WTC11 (cell line): Measurements from ENCODE around the gene ACO1. TPM values are rescaled to one million over a fixed set of nuclear protein-coding genes. Genes with fewer than 3 reads are reported as not detected.

Source experiments
- ATAC-seq: fragments of 200-7000 bp; cut with Tn5 transposase; 2 replicates; pipeline ENCODE4 v1.10.0; 2021; ENCODE audit warnings: mild to moderate bottlenecking, moderate library complexity
- CTCF ChIA-PET: fragments of 300-600 bp; sonication (Branson Sonifier 250); formaldehyde crosslinking; loops from one replicate; lab custom pipeline; 2021; ENCODE audit warnings: antibody characterized with exemption; lab: Charles Lee
- POLR2A ChIA-PET: fragments of 350-600 bp; sonication (Branson Sonifier 250); formaldehyde crosslinking; loops from one replicate; lab custom pipeline; 2021; ENCODE audit warnings: antibody characterized with exemption; lab: Charles Lee
- DNase-seq: peaks from one replicate; pipeline ENCODE4 v3.0.0; 2021; ENCODE audit warnings: low spot score
- H3K27ac Mint-ChIP-seq: 2 replicates; pipeline ENCODE4 v1.8.0; 2021; ENCODE audit warnings: mixed read lengths
- H3K27me3 Mint-ChIP-seq: 2 replicates; pipeline ENCODE4 v1.8.0; 2021; ENCODE audit warnings: low read depth, mild to moderate bottlenecking, moderate library complexity, mixed read lengths
- H3K36me3 Mint-ChIP-seq: 2 replicates; pipeline ENCODE4 v1.8.0; 2021; ENCODE audit warnings: mixed read lengths
- H3K4me1 Mint-ChIP-seq: 2 replicates; pipeline ENCODE4 v1.8.0; 2022; ENCODE audit warnings: mixed read lengths
- H3K4me3 Mint-ChIP-seq: 2 replicates; pipeline ENCODE4 v1.8.0; 2021; ENCODE audit warnings: mild to moderate bottlenecking, moderate library complexity, mixed read lengths
- H3K9me3 Mint-ChIP-seq: 2 replicates; pipeline ENCODE4 v1.8.0; 2021; ENCODE audit warnings: mixed read lengths
- ATF1 ChIP-seq: sonication (generic); formaldehyde crosslinking; IDR thresholded peaks from 2 replicates; pipeline ENCODE4 v1.8.1; 2023; ENCODE audit warnings: mild to moderate bottlenecking, moderate library complexity, missing genetic modification reagents
- ATF2 ChIP-seq: sonication (generic); formaldehyde crosslinking; IDR thresholded peaks from 2 replicates; pipeline ENCODE4 v1.8.1; 2022; ENCODE audit warnings: low read depth, missing genetic modification reagents, borderline replicate concordance
- CREM ChIP-seq: sonication (generic); formaldehyde crosslinking; IDR thresholded peaks from 2 replicates; pipeline ENCODE4 v1.8.1; 2022; ENCODE audit warnings: mild to moderate bottlenecking, missing genetic modification reagents, moderate library complexity
- ELF4 ChIP-seq: sonication (generic); formaldehyde crosslinking; IDR thresholded peaks from 2 replicates; pipeline ENCODE4 v1.8.1; 2022; ENCODE audit warnings: low read depth, mild to moderate bottlenecking, moderate library complexity, missing genetic modification reagents
- ERG ChIP-seq: fragments of 250-450 bp; sonication (Bioruptor Pico); IDR thresholded peaks from 2 replicates; pipeline ENCODE4 v1.8.0; 2021; ENCODE audit warnings: mild to moderate bottlenecking
- FOXP1 ChIP-seq: sonication (generic); formaldehyde crosslinking; IDR thresholded peaks from 2 replicates; pipeline ENCODE4 v1.8.0; 2022; ENCODE audit warnings: missing genetic modification reagents, mild to moderate bottlenecking, moderate library complexity, borderline replicate concordance
- HMGA2 ChIP-seq: fragments of 250-450 bp; sonication (Bioruptor Pico); IDR thresholded peaks from 2 replicates; pipeline ENCODE4 v1.4.0; 2021; ENCODE audit warnings: mild to moderate bottlenecking, moderate library complexity
- JUN ChIP-seq: sonication (generic); formaldehyde crosslinking; IDR thresholded peaks from 2 replicates; pipeline ENCODE4 v1.8.0; 2023; ENCODE audit warnings: mild to moderate bottlenecking, missing genetic modification reagents
- KAT7 ChIP-seq: sonication (generic); formaldehyde crosslinking; IDR thresholded peaks from 2 replicates; pipeline ENCODE4 v1.8.1; 2023; ENCODE audit warnings: missing genetic modification reagents, mild to moderate bottlenecking, borderline replicate concordance
- MAX ChIP-seq: sonication (generic); formaldehyde crosslinking; IDR thresholded peaks from 2 replicates; pipeline ENCODE4 v1.8.0; 2022; ENCODE audit warnings: mild to moderate bottlenecking, missing genetic modification reagents
- NR1H2 ChIP-seq: sonication (generic); formaldehyde crosslinking; IDR thresholded peaks from 2 replicates; pipeline ENCODE4 v1.9.0; 2021; ENCODE audit warnings: mild to moderate bottlenecking, moderate library complexity, missing genetic modification reagents
- NR3C1 ChIP-seq: sonication (generic); formaldehyde crosslinking; conservative IDR thresholded peaks from 2 replicates; pipeline ENCODE4 v1.8.1; 2023; ENCODE audit warnings: low read depth, mild to moderate bottlenecking, missing genetic modification reagents
- PRDM15 ChIP-seq: sonication (generic); formaldehyde crosslinking; IDR thresholded peaks from 2 replicates; pipeline ENCODE4 v1.8.0; 2022; ENCODE audit warnings: missing genetic modification reagents
- ZNF396 ChIP-seq: fragments of 250-450 bp; sonication (Bioruptor Pico); IDR thresholded peaks from 2 replicates; pipeline ENCODE4 v1.8.0; 2021; ENCODE audit warnings: mild to moderate bottlenecking, moderate library complexity, borderline replicate concordance
- total RNA-seq: library from RNA; stranded (reverse); gene quantifications from 3 replicates; pipeline ENCODE4 v1.2.3, GENCODE V29; 2021
- TF ChIP-seq, protein P1 (sequence below): sonication (generic); formaldehyde crosslinking; IDR thresholded peaks from 2 replicates; pipeline ENCODE4 v1.8.0; 2023; ENCODE audit warnings: mild to moderate bottlenecking, missing genetic modification reagents

ACO1 gene
- total RNA-seq, 1 experiment from 2014 or later: 40.2 TPM

DNA sequence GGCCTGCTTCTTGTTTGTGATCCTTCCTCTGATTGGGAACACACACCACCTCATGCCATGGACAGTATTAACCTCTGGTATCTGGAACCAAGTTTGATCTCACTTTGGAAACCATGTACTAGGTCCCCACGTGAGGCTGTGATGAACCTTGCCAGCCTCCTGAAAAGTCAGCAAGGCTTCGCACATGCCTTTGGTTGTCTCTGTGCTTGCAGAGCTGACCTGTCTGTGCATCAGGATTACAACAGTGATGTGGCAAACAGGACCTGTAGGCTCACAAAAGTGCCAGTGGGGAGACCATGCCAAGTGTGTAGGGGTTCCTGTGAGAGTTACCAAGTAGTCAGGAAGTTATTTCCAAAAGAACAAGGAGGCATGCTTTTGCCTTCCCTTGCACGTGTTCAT lies 1.4 kb downstream of the ACO1 start (continued):
- TF ChIP-seq ELF4 (CRISPR knock-in tag): no peak
- no peak for TF ChIP-seq ERG (CRISPR knock-in tag)
- no peak for TF ChIP-seq JUN (CRISPR knock-in tag)
- TF ChIP-seq, protein P1, sequence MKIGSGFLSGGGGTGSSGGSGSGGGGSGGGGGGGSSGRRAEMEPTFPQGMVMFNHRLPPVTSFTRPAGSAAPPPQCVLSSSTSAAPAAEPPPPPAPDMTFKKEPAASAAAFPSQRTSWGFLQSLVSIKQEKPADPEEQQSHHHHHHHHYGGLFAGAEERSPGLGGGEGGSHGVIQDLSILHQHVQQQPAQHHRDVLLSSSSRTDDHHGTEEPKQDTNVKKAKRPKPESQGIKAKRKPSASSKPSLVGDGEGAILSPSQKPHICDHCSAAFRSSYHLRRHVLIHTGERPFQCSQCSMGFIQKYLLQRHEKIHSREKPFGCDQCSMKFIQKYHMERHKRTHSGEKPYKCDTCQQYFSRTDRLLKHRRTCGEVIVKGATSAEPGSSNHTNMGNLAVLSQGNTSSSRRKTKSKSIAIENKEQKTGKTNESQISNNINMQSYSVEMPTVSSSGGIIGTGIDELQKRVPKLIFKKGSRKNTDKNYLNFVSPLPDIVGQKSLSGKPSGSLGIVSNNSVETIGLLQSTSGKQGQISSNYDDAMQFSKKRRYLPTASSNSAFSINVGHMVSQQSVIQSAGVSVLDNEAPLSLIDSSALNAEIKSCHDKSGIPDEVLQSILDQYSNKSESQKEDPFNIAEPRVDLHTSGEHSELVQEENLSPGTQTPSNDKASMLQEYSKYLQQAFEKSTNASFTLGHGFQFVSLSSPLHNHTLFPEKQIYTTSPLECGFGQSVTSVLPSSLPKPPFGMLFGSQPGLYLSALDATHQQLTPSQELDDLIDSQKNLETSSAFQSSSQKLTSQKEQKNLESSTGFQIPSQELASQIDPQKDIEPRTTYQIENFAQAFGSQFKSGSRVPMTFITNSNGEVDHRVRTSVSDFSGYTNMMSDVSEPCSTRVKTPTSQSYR: no peak
- TF ChIP-seq NR1H2 (CRISPR knock-in tag): no peak
- TF ChIP-seq, all 79 proteins: peak for 0

- peaks cover 9% of the 10 kb centered on the region for H3K9me3 Mint-ChIP-seq
- peaks cover 26% of the 10 kb centered on the region for H3K4me1 Mint-ChIP-seq
- DNase-seq (no peak), ATAC-seq (no peak)
- peaks cover 9% of the 10 kb centered on the region for H3K36me3 Mint-ChIP-seq
- H3K27ac Mint-ChIP-seq: no peak overlapping the region
- CTCF ChIA-PET: interaction anchor here (1.1 to 2.5 kb wide), 3 partner anchors 8 to 194 kb away, joined by 3 to 12 read pairs (median 4); no protein-coding TSS in a partner anchor
- POLR2A ChIA-PET: no interaction called here
- peaks cover 17% of the 10 kb centered on the region for H3K27me3 Mint-ChIP-seq
- H3K4me3 Mint-ChIP-seq: no peak overlapping the region
- TF ChIP-seq PRDM15 (CRISPR knock-in tag) (no peak), HMGA2 (CRISPR knock-in tag) (no peak), ERG (CRISPR knock-in tag) (no peak), ATF1 (CRISPR knock-in tag) (no peak), FOXP1 (no peak)
- TF ChIP-seq, protein P1: no peak
Measured at GRCh38 chr9:32387256-32387655, 2.8 kb downstream of the ACO1 start.

GRCh38 chr9:32389365-32389764 lies 4.9 kb downstream of the ACO1 start:
- Mint-ChIP-seq H3K27ac (no peak overlapping the region), H3K36me3 (peaks cover 29% of the 10 kb centered on the region), H3K9me3 (peaks cover 29% of the 10 kb centered on the region), H3K27me3 (no peaks in the 10 kb centered on the region), H3K4me3 (no peak overlapping the region), H3K4me1 (peaks cover 38% of the 10 kb centered on the region)
- ChIA-PET CTCF (interaction anchor here (1.7 to 2.5 kb wide), 2 partner anchors 11 to 137 kb away, joined by 5 to 12 read pairs; partner anchors contain the start of gene RIGI), POLR2A (no interaction called here)
- no peak for ATAC-seq
- DNase-seq: no peak
- no peak for TF ChIP-seq ZNF396 (CRISPR knock-in tag)
- no peak for TF ChIP-seq CREM
- TF ChIP-seq, protein P1: no peak
- no peak for TF ChIP-seq MAX (CRISPR knock-in tag)
- TF ChIP-seq ATF2: no peak
- no peak for TF ChIP-seq NR3C1 (CRISPR knock-in tag)
- no peak for TF ChIP-seq KAT7
